PFSK-1 (cell line): ENCODE measurements around the gene PHLPP1.

Experiments used
- FOXP2 ChIP-seq: optimal IDR thresholded peaks from 2 replicates; pipeline ENCODE3; 2011; ENCODE audit warnings: borderline replicate concordance, control low read depth, inconsistent platforms; ENCODE audit not compliant: insufficient read depth; ENCODE audit errors: extremely low read length, extremely low read depth
- POLR2AphosphoS5 ChIP-seq: IDR thresholded peaks from 2 replicates; pipeline ENCODE4 v1.6.1; 2012; ENCODE audit warnings: low read depth, mild to moderate bottlenecking, control low read depth, low read length, moderate library complexity
- SIN3A ChIP-seq: IDR thresholded peaks from 2 replicates; pipeline ENCODE4 v1.6.1; 2012; ENCODE audit warnings: mild to moderate bottlenecking, low read length, moderate library complexity, borderline replicate concordance; ENCODE audit not compliant: insufficient read depth
- TAF1 ChIP-seq: IDR thresholded peaks from 2 replicates; pipeline ENCODE4 v1.6.1; 2012; ENCODE audit warnings: low read length, control low read depth, borderline replicate concordance; ENCODE audit not compliant: insufficient read depth
- TF ChIP-seq, protein P1 (sequence below), 2 experiments: IDR thresholded peaks; 2 replicates each; pipeline versions ENCODE4 v1.6.1 to v1.8.0; 2011 to 2012; ENCODE audit warnings: low read depth in 2 of 2, low read length in 2 of 2, control low read depth in 1 of 2, inconsistent platforms in 1 of 2, mild to moderate bottlenecking in 1 of 2, moderate library complexity in 1 of 2; ENCODE audit not compliant: insufficient read depth in 1 of 2

DNA sequence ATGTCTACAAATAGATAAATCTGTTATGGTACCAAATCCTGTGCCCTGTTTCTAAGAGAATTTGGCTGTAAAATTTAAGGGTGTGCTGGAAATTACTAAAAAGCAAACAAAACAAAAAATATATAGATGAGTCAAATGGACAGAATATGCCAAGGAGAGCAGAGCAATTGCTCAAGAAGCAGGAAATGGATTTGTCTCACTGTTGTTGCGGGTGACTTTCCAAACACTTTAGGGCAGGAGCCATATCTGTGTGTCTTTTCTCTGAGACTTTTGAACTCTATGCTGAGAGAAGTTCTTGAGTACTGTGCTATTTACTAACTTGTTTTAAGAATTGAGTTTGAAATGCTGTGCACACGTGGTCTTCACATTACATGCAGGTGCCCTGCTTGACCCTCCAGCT, 221.7 kb downstream of the PHLPP1 start:
- TF ChIP-seq SIN3A (no peak), POLR2AphosphoS5 (no peak), TAF1 (no peak), FOXP2 (no peak)
- TF ChIP-seq, protein P1, sequence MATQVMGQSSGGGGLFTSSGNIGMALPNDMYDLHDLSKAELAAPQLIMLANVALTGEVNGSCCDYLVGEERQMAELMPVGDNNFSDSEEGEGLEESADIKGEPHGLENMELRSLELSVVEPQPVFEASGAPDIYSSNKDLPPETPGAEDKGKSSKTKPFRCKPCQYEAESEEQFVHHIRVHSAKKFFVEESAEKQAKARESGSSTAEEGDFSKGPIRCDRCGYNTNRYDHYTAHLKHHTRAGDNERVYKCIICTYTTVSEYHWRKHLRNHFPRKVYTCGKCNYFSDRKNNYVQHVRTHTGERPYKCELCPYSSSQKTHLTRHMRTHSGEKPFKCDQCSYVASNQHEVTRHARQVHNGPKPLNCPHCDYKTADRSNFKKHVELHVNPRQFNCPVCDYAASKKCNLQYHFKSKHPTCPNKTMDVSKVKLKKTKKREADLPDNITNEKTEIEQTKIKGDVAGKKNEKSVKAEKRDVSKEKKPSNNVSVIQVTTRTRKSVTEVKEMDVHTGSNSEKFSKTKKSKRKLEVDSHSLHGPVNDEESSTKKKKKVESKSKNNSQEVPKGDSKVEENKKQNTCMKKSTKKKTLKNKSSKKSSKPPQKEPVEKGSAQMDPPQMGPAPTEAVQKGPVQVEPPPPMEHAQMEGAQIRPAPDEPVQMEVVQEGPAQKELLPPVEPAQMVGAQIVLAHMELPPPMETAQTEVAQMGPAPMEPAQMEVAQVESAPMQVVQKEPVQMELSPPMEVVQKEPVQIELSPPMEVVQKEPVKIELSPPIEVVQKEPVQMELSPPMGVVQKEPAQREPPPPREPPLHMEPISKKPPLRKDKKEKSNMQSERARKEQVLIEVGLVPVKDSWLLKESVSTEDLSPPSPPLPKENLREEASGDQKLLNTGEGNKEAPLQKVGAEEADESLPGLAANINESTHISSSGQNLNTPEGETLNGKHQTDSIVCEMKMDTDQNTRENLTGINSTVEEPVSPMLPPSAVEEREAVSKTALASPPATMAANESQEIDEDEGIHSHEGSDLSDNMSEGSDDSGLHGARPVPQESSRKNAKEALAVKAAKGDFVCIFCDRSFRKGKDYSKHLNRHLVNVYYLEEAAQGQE (IDR thresholded peaks at IDR 0.05; ENCODE audit: insufficient read depth in 1 of 2, low read depth in 2 of 2, low read length in 2 of 2) = no peak
